ENCODE measurements around the gene PHTF1. TPM values are rescaled to one million over a fixed set of nuclear protein-coding genes. Genes with fewer than 3 reads are reported as not detected.

Gene PHTF1
- total and polyA plus RNA-seq, 2 of the 4 experiments (the other 2 are of a cell fraction), result 9.6 to 13.3 TPM

DNA sequence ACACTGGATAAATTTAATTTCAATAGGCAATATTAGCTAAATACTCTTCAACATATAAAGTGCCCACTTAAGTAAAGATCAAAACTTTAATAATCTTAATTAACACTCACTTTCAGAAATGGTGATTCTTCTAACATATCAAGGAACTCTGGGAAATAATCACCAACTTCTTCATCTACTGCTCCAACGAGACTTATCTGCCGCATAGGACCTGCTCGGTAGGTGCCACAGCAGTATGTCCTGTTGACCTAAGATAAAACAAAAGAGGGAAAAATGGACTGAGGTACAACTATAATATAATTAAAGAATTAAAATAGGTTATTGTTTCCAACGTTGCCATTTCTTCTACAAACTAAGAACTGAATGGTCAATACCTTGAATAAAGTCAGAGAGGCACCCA, 18.3 kb upstream of the PHTF1 start:
- no peak for ATAC-seq (ENCODE audit: low read depth)
- H3K4ac ChIP-seq (ENCODE audit: low read depth, low read length), result no peak overlapping the region
- no peak overlapping the region for H4K91ac ChIP-seq (ENCODE audit: insufficient read depth, low read depth, low read length)
- no peak overlapping the region for H2BK120ac ChIP-seq (ENCODE audit: low read depth, low read length)
- in situ Hi-C loops (cut with MboI; ENCODE audit: low sequenced_read_pairs) (no loop called here), dilution Hi-C loops (cut with HindIII; ENCODE audit: low sequenced_read_pairs, unreplicated experiment) (no loop called here), intact Hi-C loops (cut with micrococcal nuclease) (no loop called here)
- H4K8ac ChIP-seq (ENCODE audit: low read depth in 2 of 2, low read length in 2 of 2), result no peak overlapping the region
- H2AK9ac ChIP-seq (replicated peaks; ENCODE audit: low read depth, low read length, poor library complexity), result no peak overlapping the region
- no peak overlapping the region for H3K23ac ChIP-seq (ENCODE audit: low read depth, low read length)
- peaks cover 2% of the 10 kb centered on the region; the same call in 1 of the 2 replicates for H3K4me1 ChIP-seq (ENCODE audit: control insufficient read depth, insufficient read depth, low read length)
- H2BK15ac ChIP-seq (ENCODE audit: low read depth, low read length), result no peak overlapping the region
- no peak overlapping the region for H4K5ac ChIP-seq (ENCODE audit: low read depth, low read length)
- no peak overlapping the region for H2BK5ac ChIP-seq (ENCODE audit: low read depth, low read length, poor library complexity, severe bottlenecking)
- H3K56ac ChIP-seq (ENCODE audit: extremely low read depth, insufficient read depth, low read length), result no peak overlapping the region
- H2AK5ac ChIP-seq (ENCODE audit: low read depth, low read length), result no peak overlapping the region
- no peaks in the 10 kb centered on the region for H3K9me3 ChIP-seq (ENCODE audit: control insufficient read depth, insufficient read depth, low read length)
- no peak for TF ChIP-seq MAZ (IDR thresholded peaks at IDR 0.05; ENCODE audit: borderline replicate concordance, low read depth, low read length)
- peaks cover 34 to 56% of the 10 kb centered on the region in 2 experiments for H3K79me1 ChIP-seq (ENCODE audit: low read depth in 1 of 2, low read length in 2 of 2)
- H4K20me1 ChIP-seq (ENCODE audit: insufficient read depth, low read length), result peaks cover 12% of the 10 kb centered on the region; the same call in 1 of the 2 replicates
- H3K18ac ChIP-seq (ENCODE audit: low read depth, low read length), result no peak overlapping the region
- POLR2A ChIA-PET (ENCODE audit: unreplicated experiment), result no interaction called here
- H3K27me3 ChIP-seq (ENCODE audit: control insufficient read depth, insufficient read depth, low read length), result no peaks in the 10 kb centered on the region
- no peak overlapping the region for H3K27ac ChIP-seq (ENCODE audit: insufficient read depth, low read length)
- no CpG with 5 or more reads among the region's 4 CpGs for WGBS, 2 experiments (ENCODE audit: extremely low coverage in 2 of 2, insufficient read length in 1 of 2)
- H3K36me3 ChIP-seq (ENCODE audit: control insufficient read depth, insufficient read depth, low read length), result peaks cover 13% of the 10 kb centered on the region
- BruUV-seq (replicated peaks), result no TSS peak
- CTCF ChIA-PET, result interaction anchor here (0.6 kb wide), 1 partner anchor 8 kb away, joined by 3 read pairs; no protein-coding TSS in a partner anchor
- no peak overlapping the region for H3K9ac ChIP-seq (ENCODE audit: low read depth, low read length)
- no peak overlapping the region for H3K4me3 ChIP-seq (ENCODE audit: insufficient read depth, low read depth, low read length)
- no peak overlapping the region for H2AFZ ChIP-seq (replicated peaks; ENCODE audit: low read length, poor library complexity)
- H3K14ac ChIP-seq (replicated peaks; ENCODE audit: low read depth, low read length), result no peak overlapping the region
- no peak overlapping the region for H3K4me2 ChIP-seq (ENCODE audit: low read depth, low read length)
- no peak overlapping the region for H2BK20ac ChIP-seq (ENCODE audit: low read depth, low read length)
- peaks cover 5% of the 10 kb centered on the region for H3K9me1 ChIP-seq (ENCODE audit: insufficient read depth, low read length)
- DNase-seq, result no peak
